ENCODE data around the gene ADCY6.

DNA sequence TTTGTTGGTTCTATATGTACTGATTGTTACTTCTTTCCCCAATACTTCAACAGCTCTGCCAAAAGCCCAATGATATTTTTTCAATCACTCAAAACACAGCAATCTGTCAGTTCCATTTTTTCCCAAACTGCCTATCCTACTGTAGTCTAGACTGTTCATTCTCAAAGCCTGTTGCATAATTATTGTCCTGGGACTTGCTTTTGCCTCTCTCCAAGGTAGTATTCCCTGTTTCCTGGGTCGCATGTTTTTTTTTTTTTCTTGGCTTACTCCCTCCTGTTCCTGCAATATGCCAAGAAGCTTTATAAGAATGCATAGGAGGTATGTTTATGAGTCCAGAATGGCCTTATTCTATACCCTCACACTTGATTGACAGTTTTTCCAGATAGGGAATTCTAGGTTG, 52.4 kb downstream of the ADCY6 start:
- TF ChIP-seq, protein P1, sequence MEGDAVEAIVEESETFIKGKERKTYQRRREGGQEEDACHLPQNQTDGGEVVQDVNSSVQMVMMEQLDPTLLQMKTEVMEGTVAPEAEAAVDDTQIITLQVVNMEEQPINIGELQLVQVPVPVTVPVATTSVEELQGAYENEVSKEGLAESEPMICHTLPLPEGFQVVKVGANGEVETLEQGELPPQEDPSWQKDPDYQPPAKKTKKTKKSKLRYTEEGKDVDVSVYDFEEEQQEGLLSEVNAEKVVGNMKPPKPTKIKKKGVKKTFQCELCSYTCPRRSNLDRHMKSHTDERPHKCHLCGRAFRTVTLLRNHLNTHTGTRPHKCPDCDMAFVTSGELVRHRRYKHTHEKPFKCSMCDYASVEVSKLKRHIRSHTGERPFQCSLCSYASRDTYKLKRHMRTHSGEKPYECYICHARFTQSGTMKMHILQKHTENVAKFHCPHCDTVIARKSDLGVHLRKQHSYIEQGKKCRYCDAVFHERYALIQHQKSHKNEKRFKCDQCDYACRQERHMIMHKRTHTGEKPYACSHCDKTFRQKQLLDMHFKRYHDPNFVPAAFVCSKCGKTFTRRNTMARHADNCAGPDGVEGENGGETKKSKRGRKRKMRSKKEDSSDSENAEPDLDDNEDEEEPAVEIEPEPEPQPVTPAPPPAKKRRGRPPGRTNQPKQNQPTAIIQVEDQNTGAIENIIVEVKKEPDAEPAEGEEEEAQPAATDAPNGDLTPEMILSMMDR (conservative IDR thresholded peaks at IDR 0.05; ENCODE audit: low read length), result no peak
- no peak for TF ChIP-seq EZH2phosphoT487 (IDR thresholded peaks at IDR 0.05; ENCODE audit: borderline replicate concordance, low read depth, low read length)
